Muscle of leg (tissue), 11 donors: ENCODE data around the gene PLTP. TPM values are rescaled to one million over a fixed set of nuclear protein-coding genes. Genes with fewer than 3 reads are reported as not detected.

Source experiments
- DNase-seq: peaks from one replicate; pipeline ENCODE4 v3.0.0; 2013
- H3K27ac ChIP-seq: one replicate; pipeline ENCODE4 v1.5.1; 2013; ENCODE audit warnings: mild to moderate bottlenecking, low read length, control low read depth
- H3K27me3 ChIP-seq: one replicate; pipeline ENCODE4 v1.6.1; 2013; ENCODE audit warnings: low read length; ENCODE audit not compliant: control insufficient read depth, insufficient read depth
- H3K36me3 ChIP-seq: one replicate; pipeline ENCODE4 v1.6.1; 2013; ENCODE audit warnings: low read length; ENCODE audit not compliant: control insufficient read depth, insufficient read depth
- H3K4me1 ChIP-seq: one replicate; pipeline ENCODE4 v1.6.1; 2013; ENCODE audit warnings: low read length; ENCODE audit not compliant: control insufficient read depth, insufficient read depth
- H3K4me3 ChIP-seq: one replicate; pipeline ENCODE4 v1.5.1; 2013; ENCODE audit warnings: low read length, control low read depth
- H3K9me3 ChIP-seq: replicated peaks from 2 replicates; pipeline ENCODE4 v1.6.1; 2013; ENCODE audit warnings: low read depth, low read length; ENCODE audit not compliant: control insufficient read depth
- WGBS: methylation state at CpG from one replicate; pipeline ENCODE4 v1.1.5; 2013; ENCODE audit warnings: missing lambda C conversion rate; ENCODE audit not compliant: insufficient coverage; 5-methylcytosine and 5-hydroxymethylcytosine counted together
- polyA plus RNA-seq, 8 donors: library from polyadenylated mRNA; unstranded; fragments of 120-200 nt; gene quantifications; one replicate each; pipeline versions ENCODE4 v1.2.1 to v1.2.3, GENCODE V29; 2013; ENCODE audit warnings: inconsistent platforms in 1 of 8, low replicate concordance in 1 of 8; ENCODE audit not compliant: insufficient read length in 8 of 8, insufficient read depth in 1 of 8
- total RNA-seq: library from RNA; stranded (reverse); fragments of 120-200 nt; gene quantifications from one replicate; pipeline ENCODE4 v1.2.4, GENCODE V29; 2013

The PLTP gene
- total and polyA plus RNA-seq, 9 donors: 13.0 to 39.4 (median 23.9) TPM

DNA sequence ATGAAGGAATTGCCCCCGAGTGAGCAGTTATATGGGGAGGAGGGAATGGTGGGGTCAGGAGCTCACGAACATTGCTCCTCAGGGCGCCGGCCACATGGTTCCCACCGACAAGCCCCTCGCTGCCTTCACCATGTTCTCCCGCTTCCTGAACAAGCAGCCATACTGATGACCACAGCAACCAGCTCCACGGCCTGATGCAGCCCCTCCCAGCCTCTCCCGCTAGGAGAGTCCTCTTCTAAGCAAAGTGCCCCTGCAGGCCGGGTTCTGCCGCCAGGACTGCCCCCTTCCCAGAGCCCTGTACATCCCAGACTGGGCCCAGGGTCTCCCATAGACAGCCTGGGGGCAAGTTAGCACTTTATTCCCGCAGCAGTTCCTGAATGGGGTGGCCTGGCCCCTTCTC, 13.7 kb downstream of the PLTP start:
- H3K4me1 ChIP-seq: no peaks in the 10 kb centered on the region
- WGBS: 72% methylated on average over 10 of the region's 12 CpGs

DNA sequence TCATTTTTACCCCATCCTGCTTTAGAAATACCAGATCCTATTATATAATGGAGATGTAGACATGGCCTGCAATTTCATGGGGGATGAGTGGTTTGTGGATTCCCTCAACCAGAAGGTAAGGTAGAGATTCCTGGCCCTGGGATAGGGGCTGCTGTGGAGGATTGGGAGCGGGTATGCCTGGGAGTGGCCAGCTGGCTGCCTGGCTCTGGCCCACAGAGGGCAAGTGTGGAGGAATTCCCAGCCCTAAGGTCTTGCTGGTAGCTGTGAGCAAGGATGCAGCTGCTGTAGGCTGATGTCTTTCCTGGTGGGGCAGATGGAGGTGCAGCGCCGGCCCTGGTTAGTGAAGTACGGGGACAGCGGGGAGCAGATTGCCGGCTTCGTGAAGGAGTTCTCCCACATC, 14.3 kb downstream of the PLTP start:
- 96% methylated on average over 7 of the region's 7 CpGs for WGBS
- no peak overlapping the region for H3K4me3 ChIP-seq
- H3K9me3 ChIP-seq: no peaks in the 10 kb centered on the region
- H3K4me1 ChIP-seq: no peaks in the 10 kb centered on the region
- no peaks in the 10 kb centered on the region for H3K27me3 ChIP-seq
- peaks cover 66% of the 10 kb centered on the region for H3K36me3 ChIP-seq
- no peak overlapping the region for H3K27ac ChIP-seq
- no peak for DNase-seq

More for the DNA sequence above, 13.7 kb downstream of the PLTP start:
- Histone ChIP-seq H3K27me3 (no peaks in the 10 kb centered on the region), H3K4me3 (no peak overlapping the region), H3K9me3 (no peaks in the 10 kb centered on the region), H3K27ac (no peak overlapping the region), H3K36me3 (peaks cover 60% of the 10 kb centered on the region)
- DNase-seq: no peak

DNA sequence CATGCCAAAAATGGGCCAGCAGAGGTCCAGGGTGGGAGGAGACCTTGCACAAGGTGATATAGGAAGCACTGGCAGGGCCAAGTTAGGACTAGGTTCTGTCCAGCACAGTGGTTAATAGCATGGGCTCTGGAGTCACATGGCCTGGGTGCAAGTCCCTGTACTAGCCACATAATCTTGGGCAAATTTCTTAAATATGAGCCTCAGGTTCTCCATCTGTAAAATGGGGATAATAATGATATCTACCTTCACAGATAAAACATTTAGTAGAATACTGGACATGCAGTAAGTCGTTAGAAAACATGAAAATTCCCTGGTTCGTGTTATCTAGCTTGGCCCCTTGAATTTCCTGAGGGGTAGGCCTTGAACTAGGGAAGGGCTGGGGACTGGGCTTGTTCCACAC, 14.7 kb downstream of the PLTP start:
- WGBS: no CpG with 5 or more reads among the region's 2 CpGs
- Histone ChIP-seq H3K27me3 (no peaks in the 10 kb centered on the region), H3K4me1 (peaks cover under 1% of the 10 kb centered on the region), H3K9me3 (no peaks in the 10 kb centered on the region), H3K4me3 (no peak overlapping the region), H3K36me3 (peaks cover 68% of the 10 kb centered on the region), H3K27ac (no peak overlapping the region)
- DNase-seq: no peak

DNA sequence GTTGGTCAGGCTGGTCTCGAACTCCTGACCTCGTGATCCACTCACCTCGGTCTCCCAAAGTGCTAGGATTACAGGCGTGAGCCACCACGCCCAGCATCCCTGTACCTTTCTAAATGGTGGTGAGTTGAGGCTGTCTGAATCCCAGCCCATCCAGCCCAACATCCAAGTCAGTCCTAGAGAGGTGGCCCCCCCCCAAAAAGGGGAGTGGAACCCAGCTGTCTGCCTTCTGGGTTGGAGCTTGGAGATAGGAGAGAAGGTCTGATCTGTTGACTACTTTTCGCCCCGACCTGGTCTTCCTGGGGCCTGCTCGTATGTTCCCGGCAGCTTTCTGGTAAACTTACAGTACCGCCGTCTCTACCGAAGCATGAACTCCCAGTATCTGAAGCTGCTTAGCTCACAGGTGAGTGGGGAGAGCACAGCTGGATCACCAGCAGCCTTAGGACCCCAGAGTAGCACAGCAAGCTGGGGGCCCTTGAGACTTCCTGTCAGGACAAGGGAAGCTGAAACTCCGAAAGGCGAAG, 15.3 kb downstream of the PLTP start:
- H3K4me1 ChIP-seq: peaks cover 6% of the 10 kb centered on the region
- H3K4me3 ChIP-seq: no peak overlapping the region
- no peaks in the 10 kb centered on the region for H3K27me3 ChIP-seq
- no peak for DNase-seq
- H3K27ac ChIP-seq: no peak overlapping the region
- H3K9me3 ChIP-seq: no peaks in the 10 kb centered on the region
- peaks cover 68% of the 10 kb centered on the region for H3K36me3 ChIP-seq
- WGBS: 92% methylated on average over 9 of the region's 14 CpGs

DNA sequence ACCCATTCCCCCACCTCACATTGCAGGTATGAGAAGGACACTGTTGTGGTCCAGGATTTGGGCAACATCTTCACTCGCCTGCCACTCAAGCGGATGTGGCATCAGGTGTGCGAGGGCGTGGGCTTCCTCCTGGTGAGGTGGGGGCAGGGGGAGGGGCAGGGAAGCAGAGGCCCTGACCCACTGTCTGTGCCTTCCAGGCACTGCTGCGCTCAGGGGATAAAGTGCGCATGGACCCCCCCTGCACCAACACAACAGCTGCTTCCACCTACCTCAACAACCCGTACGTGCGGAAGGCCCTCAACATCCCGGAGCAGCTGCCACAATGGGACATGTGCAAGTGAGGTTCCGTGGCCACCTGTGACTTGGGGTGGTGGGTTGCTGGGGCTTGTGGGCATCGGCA, 17.2 kb downstream of the PLTP start:
- H3K4me1 ChIP-seq: peaks cover 12% of the 10 kb centered on the region
- WGBS: no CpG with 5 or more reads among the region's 12 CpGs

DNA sequence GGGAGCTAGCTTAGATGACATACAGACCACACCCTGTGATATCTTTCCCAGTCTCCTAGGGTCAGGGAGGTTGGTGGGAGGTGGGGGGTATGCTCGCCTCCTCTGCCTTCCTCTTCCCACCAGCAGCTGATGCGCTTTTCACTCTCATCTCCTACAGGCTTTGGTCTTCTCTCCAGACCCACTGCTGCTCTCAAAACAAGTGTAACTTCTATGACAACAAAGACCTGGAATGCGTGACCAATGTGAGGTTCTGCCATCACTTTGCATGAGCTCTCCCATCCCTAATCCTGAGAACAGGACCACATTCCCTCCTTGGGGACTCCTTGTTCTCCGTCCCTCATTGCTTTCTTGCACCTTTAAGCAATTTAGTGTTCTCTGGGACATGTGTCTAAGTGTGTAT, 18.1 kb downstream of the PLTP start:
- Histone ChIP-seq H3K4me1 (peaks cover 18% of the 10 kb centered on the region), H3K4me3 (no peak overlapping the region), H3K9me3 (no peaks in the 10 kb centered on the region), H3K36me3 (peaks cover 64% of the 10 kb centered on the region), H3K27me3 (no peaks in the 10 kb centered on the region), H3K27ac (no peak overlapping the region)
- DNase-seq: no peak
- 83% methylated on average over 1 of the region's 4 CpGs for whole genome bisulfite sequencing

More for the DNA sequence above, 17.2 kb downstream of the PLTP start:
- Histone ChIP-seq H3K4me3 (no peak overlapping the region), H3K27ac (no peak overlapping the region), H3K27me3 (no peaks in the 10 kb centered on the region), H3K36me3 (peaks cover 68% of the 10 kb centered on the region), H3K9me3 (no peaks in the 10 kb centered on the region)
- DNase-seq: no peak

DNA sequence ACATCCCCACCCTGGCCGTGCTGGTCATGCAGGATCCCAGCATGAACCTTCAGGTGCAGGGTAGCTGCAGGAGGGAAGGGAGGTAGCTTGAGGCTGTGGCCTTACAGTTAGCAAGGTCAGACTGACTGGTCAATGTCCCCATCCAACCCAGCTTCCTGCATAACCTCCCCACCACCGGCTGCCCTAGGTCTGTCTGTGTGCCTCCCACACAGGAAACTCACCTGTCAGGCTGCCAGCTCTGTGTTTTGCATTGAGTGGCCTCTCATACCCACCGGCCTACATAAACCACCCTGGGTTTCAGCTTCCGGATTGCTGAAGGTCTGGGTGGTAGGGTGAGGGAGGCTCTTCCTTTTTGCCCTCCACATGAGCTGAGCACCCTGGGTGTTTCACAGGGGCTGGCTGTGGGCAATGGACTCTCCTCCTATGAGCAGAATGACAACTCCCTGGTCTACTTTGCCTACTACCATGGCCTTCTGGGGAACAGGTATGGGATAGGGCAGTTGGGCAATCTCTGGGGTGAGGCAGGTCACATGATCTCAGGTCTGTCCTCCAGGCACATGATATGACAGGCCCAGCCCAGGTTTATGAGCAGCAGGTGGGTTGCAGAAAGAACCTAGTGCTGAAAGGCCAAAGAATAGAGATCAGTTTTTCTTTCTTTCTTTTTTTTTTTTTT, 19.0 kb downstream of the PLTP start:
- no peaks in the 10 kb centered on the region for H3K9me3 ChIP-seq
- peaks cover 64% of the 10 kb centered on the region for H3K36me3 ChIP-seq
- DNase-seq: no peak
- H3K4me3 ChIP-seq: no peak overlapping the region
- no peak overlapping the region for H3K27ac ChIP-seq
- H3K4me1 ChIP-seq: peaks cover 23% of the 10 kb centered on the region
- no CpG with 5 or more reads among the region's 4 CpGs for WGBS
- no peaks in the 10 kb centered on the region for H3K27me3 ChIP-seq

DNA sequence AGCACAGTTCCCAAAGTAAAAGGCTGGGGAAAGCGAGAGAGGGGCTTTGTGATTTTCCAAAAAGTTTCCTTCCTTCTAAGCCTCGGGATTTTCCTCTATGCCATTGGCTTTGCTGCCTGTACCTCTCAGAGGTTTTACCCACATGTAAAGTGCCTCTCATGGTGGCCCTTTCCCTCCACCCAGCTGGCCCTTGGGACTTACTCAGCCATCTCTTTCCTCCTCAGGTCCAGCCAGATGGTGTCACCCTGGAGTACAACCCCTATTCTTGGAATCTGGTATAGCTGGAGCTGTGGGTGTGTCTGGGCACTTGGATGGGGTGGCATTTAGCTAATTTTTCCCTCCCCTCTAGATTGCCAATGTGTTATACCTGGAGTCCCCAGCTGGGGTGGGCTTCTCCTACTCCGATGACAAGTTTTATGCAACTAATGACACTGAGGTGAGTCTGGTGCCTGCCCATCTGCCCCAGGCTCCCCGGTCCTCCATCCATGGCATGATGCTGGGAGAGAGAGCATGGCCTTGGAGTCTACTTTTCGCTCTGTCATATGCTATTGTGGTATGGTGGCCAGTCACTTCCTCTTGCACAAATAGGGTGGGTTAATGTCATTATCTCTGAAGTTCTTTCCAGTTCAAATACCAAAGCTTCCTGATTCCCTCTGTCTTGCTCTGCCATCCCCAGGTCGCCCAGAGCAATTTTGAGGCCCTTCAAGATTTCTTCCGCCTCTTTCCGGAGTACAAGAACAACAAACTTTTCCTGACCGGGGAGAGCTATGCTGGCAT, 19.7 kb downstream of the PLTP start:
- 85% methylated on average over 4 of the region's 9 CpGs for WGBS
- no peak overlapping the region for H3K27ac ChIP-seq
- peaks cover 57% of the 10 kb centered on the region for H3K36me3 ChIP-seq
- peaks cover 23% of the 10 kb centered on the region for H3K4me1 ChIP-seq
- no peaks in the 10 kb centered on the region for H3K27me3 ChIP-seq
- DNase-seq: no peak
- H3K4me3 ChIP-seq: peak overlapping the region; percentile 90
- H3K9me3 ChIP-seq: no peaks in the 10 kb centered on the region

DNA sequence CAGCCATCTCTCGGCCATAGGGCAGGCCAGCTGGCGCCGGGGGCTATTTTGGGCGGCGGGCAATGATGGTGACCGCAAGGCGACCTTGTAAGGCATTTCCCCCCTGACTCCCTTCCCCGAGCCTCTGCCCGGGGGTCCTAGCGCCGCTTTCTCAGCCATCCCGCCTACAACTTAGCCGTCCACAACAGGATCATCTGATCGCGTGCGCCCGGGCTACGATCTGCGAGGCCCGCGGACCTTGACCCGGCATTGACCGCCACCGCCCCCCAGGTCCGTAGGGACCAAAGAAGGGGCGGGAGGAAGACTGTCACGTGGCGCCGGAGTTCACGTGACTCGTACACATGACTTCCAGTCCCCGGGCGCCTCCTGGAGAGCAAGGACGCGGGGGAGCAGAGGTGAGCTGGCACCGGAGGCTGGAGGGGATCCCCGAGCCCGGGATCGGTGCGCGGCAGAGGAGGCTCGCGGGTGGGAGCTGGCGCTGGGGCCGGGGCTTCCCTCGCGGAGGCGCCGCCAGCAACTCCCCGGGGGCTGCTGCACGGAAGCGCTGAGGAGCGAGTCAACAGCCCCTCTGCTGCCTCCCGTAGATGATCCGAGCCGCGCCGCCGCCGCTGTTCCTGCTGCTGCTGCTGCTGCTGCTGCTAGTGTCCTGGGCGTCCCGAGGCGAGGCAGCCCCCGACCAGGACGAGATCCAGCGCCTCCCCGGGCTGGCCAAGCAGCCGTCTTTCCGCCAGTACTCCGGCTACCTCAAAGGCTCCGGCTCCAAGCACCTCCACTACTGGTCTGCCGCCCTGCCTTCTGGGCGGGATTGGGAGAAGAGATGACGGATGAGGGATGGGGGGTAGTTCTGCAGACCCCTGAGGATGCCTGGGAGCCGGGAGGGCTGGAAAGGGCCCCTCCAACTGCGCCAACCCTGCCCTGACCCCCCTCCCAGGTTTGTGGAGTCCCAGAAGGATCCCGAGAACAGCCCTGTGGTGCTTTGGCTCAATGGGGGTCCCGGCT, 20.7 kb downstream of the PLTP start, which contains the start of the genes CTSA and NEURL2:
Gene CTSA (plus strand): TSS at position 351 of the 999 bp plus-strand sequence. CDS start 234 bp downstream, at position 585.
Gene NEURL2 (minus strand): TSS at position 224 of the 999 bp plus-strand sequence. CDS start 217 bp downstream, at position 7.
- Histone ChIP-seq H3K4me1 (peaks cover 28% of the 10 kb centered on the region), H3K36me3 (peaks cover 59% of the 10 kb centered on the region)
- WGBS: under 1% methylated on average over 72 of the region's 78 CpGs

More for the DNA sequence above, 20.7 kb downstream of the PLTP start, which contains the start of the genes CTSA and NEURL2:
- Histone ChIP-seq H3K9me3 (no peaks in the 10 kb centered on the region), H3K27me3 (no peaks in the 10 kb centered on the region), H3K27ac (peak within 1 kb of the TSS; percentile 94), H3K4me3 (peak within 1 kb of the TSS; percentile 90)
- DNase-seq: peak; percentile 97
